ENCODE measurements around the gene CLEC7A.

Gene CLEC7A

DNA sequence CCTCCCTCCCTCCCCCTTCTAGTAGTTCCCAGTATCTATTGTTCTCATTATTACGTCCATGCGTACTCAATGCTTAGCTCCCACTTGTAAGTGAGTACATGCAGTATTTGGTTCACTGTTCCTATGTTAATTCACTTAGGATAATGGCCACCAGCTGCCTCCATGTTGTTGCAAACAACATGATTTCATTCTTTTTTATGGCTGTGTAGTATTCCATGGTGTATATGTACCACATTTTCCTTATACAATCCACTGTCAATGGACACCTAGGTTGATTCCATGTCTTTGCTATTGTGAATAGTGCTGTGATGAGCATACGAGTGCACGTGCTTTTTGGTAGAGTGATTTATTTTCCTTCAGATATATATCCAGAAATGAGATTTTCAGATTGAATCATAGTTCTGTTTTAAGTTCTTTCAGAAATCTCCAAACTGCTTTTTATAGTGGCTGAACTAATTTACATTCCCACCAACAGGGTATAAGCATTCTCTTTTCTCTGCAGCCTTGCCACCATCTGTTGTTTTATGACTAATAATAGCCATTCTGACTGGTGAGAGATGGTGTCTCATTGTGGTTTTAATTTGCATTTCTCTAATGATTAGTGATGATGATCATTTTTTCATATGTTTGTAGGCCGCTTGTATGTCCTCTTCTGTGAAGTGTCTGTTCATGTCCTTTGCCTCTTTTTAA is 17.9 kb upstream of the CLEC7A start:
- DNase-seq (ENCODE audit: low spot score): no peak
- in situ Hi-C loops (cut with MboI; ENCODE audit: low sequenced_read_pairs, unreplicated experiment): loop anchor here (10.0 to 25.0 kb wide), 2 partner anchors 103 to 336 kb away; no protein-coding TSS in a partner anchor
- TF ChIP-seq CTCF (IDR thresholded peaks at IDR 0.05; ENCODE audit: borderline replicate concordance, control extremely low read depth, extremely low read depth, insufficient read depth, missing control alignments): no peak

GRCh38 chr12:10142976-10143589 is 13.1 kb upstream of the CLEC7A start:
- no peak for TF ChIP-seq CTCF (IDR thresholded peaks at IDR 0.05; ENCODE audit: borderline replicate concordance, control extremely low read depth, extremely low read depth, insufficient read depth, missing control alignments)
- in situ Hi-C loops (cut with MboI; ENCODE audit: low sequenced_read_pairs, unreplicated experiment): loop anchor here (10.0 to 25.0 kb wide), 2 partner anchors 98 to 331 kb away; no protein-coding TSS in a partner anchor
- DNase-seq (ENCODE audit: low spot score): no peak

DNA sequence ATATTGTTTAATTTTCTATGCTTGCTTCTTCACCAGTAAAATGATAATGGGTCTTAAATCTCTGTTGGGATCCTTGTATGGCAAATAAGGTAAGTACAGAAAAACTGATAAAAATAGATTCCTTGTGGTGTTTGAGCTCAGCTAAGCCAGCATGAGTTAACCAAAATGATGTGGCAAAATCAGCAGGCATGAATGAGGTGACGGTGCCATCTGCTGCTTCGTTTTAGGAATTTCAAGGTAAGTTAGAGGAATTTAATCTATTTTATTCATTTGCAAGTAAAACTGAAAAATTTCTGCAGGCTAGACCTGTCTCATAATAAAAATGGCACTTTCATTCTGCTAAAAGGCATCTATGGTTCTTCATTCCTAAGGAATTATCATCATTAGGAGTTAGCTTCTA is 10.0 kb upstream of the CLEC7A start:
- in situ Hi-C loops (cut with MboI; ENCODE audit: low sequenced_read_pairs, unreplicated experiment): loop anchor here (10.0 to 25.0 kb wide), 2 partner anchors 95 to 328 kb away; no protein-coding TSS in a partner anchor
- DNase-seq (ENCODE audit: low spot score): peak; percentile 46

GRCh38 chr12:10136637-10137205 is 6.7 kb upstream of the CLEC7A start:
- in situ Hi-C loops (cut with MboI; ENCODE audit: low sequenced_read_pairs, unreplicated experiment): loop anchor here (25.0 kb wide), 1 partner anchor 324 kb away; no protein-coding TSS in a partner anchor
- DNase-seq (ENCODE audit: low spot score): no peak

More for the DNA sequence above, 10.0 kb upstream of the CLEC7A start:
- peak; percentile 53 for TF ChIP-seq CTCF (IDR thresholded peaks at IDR 0.05; ENCODE audit: borderline replicate concordance, control extremely low read depth, extremely low read depth, insufficient read depth, missing control alignments)

GRCh38 chr12:10135126-10135525 is 5.1 kb upstream of the CLEC7A start:
- in situ Hi-C loops (cut with MboI; ENCODE audit: low sequenced_read_pairs, unreplicated experiment): loop anchor here (25.0 kb wide), 1 partner anchor 323 kb away; no protein-coding TSS in a partner anchor
- no peak for TF ChIP-seq CTCF (IDR thresholded peaks at IDR 0.05; ENCODE audit: borderline replicate concordance, control extremely low read depth, extremely low read depth, insufficient read depth, missing control alignments)
- DNase-seq (ENCODE audit: low spot score): no peak

More at GRCh38 chr12:10136637-10137205, 6.7 kb upstream of the CLEC7A start:
- TF ChIP-seq CTCF (IDR thresholded peaks at IDR 0.05; ENCODE audit: borderline replicate concordance, control extremely low read depth, extremely low read depth, insufficient read depth, missing control alignments): no peak

GRCh38 chr12:10132850-10133370 is 2.9 kb upstream of the CLEC7A start:
- TF ChIP-seq CTCF (IDR thresholded peaks at IDR 0.05; ENCODE audit: borderline replicate concordance, control extremely low read depth, extremely low read depth, insufficient read depth, missing control alignments): no peak
- no peak for DNase-seq (ENCODE audit: low spot score)
- in situ Hi-C loops (cut with MboI; ENCODE audit: low sequenced_read_pairs, unreplicated experiment): loop anchor here (25.0 kb wide), 1 partner anchor 321 kb away; no protein-coding TSS in a partner anchor
